CD4-positive, alpha-beta T cell (primary cell): ENCODE results near the gene SYT3. TPM values are rescaled to one million over a fixed set of nuclear protein-coding genes. Genes with fewer than 3 reads are reported as not detected.

Source experiments
- ATAC-seq: fragments of 200-7000 bp; cut with Tn5 transposase; one replicate; pipeline ENCODE4 v1.10.0; 2022; ENCODE audit warnings: mild to moderate bottlenecking; ENCODE audit not compliant: poor library complexity
- CTCF ChIA-PET: fragments of 350-600 bp; sonication (Branson Sonifier 250); formaldehyde crosslinking; loops from one replicate; lab custom pipeline; 2021; ENCODE audit warnings: antibody characterized with exemption, inconsistent platforms; lab: Charles Lee
- POLR2A ChIA-PET: fragments of 350-600 bp; sonication (Branson Sonifier 250); formaldehyde crosslinking; loops from one replicate; lab custom pipeline; 2021; ENCODE audit warnings: antibody characterized with exemption, inconsistent platforms; lab: Charles Lee
- DNase-seq, 14 experiments: peaks; one replicate each; pipeline ENCODE4 v3.0.0-alpha.2; 2013 to 2020; ENCODE audit warnings: mixed read lengths in 2 of 14
- H3K27ac ChIP-seq, 2 donors: one replicate each; pipeline versions ENCODE4 v1.5.1 to v1.7.0; 2013; ENCODE audit warnings: low read length in 2 of 2, low read depth in 1 of 2, mild to moderate bottlenecking in 1 of 2
- H3K27me3 ChIP-seq, 2 experiments: 1 replicate in 1 of 2; 2 replicates in 1 of 2; pipeline versions ENCODE4 v1.6.1 to v1.7.0; 2013; ENCODE audit warnings: low read length in 2 of 2, control low read depth in 1 of 2, mild to moderate bottlenecking in 1 of 2, moderate library complexity in 1 of 2; ENCODE audit not compliant: insufficient read depth in 2 of 2, control insufficient read depth in 1 of 2
- H3K36me3 ChIP-seq: one replicate; pipeline ENCODE4 v1.6.1; 2013; ENCODE audit warnings: low read length, control low read depth; ENCODE audit not compliant: insufficient read depth
- H3K4me1 ChIP-seq: one replicate; pipeline ENCODE4 v1.6.1; 2013; ENCODE audit warnings: low read length, control low read depth; ENCODE audit not compliant: insufficient read depth
- H3K4me3 ChIP-seq: one replicate; pipeline ENCODE4 v1.5.1; 2013; ENCODE audit warnings: mild to moderate bottlenecking, low read length, moderate library complexity
- H3K9me3 ChIP-seq, 2 experiments: 1 replicate in 1 of 2; 2 replicates in 1 of 2; pipeline versions ENCODE4 v1.6.1 to v1.7.0; 2013; ENCODE audit warnings: low read length in 2 of 2, mild to moderate bottlenecking in 2 of 2, control low read depth in 1 of 2, moderate library complexity in 1 of 2; ENCODE audit not compliant: control insufficient read depth in 1 of 2, insufficient read depth in 1 of 2
- H3K27ac Mint-ChIP-seq: one replicate; pipeline ENCODE4 v1.8.0; 2020; ENCODE audit warnings: mixed read lengths
- H3K27me3 Mint-ChIP-seq: one replicate; pipeline ENCODE4 v1.8.0; 2021; ENCODE audit warnings: mixed read lengths
- H3K36me3 Mint-ChIP-seq: one replicate; pipeline ENCODE4 v1.8.0; 2021; ENCODE audit warnings: low read depth, mixed read lengths
- H3K4me1 Mint-ChIP-seq: one replicate; pipeline ENCODE4 v1.8.0; 2021; ENCODE audit warnings: low read depth, mixed read lengths
- H3K4me3 Mint-ChIP-seq: one replicate; pipeline ENCODE4 v1.8.0; 2020; ENCODE audit warnings: mild to moderate bottlenecking, mixed read lengths
- H3K9me3 Mint-ChIP-seq: one replicate; pipeline ENCODE4 v1.8.0; 2020; ENCODE audit warnings: mixed read lengths
- intact Hi-C, 2 experiments: fragments of 100-400 bp; cut with DNase I in 1 of 2; cut with micrococcal nuclease in 1 of 2; formaldehyde crosslinking; loops; one replicate each; pipeline versions ENCODE4 v1.15.1 to v1.9.0; 2023 to 2025; cut with DNase I, micrococcal nuclease
- total RNA-seq, 174 experiments: library from RNA in 2 of 174; stranded (reverse) in 2 of 174; gene quantifications; one replicate each; pipeline ENCODE4 v1.2.3 and lab custom pipeline; 2021 to 2026
- TF ChIP-seq, protein P1 (sequence below): fragments of 200-600 bp; IDR thresholded peaks from one replicate; pipeline ENCODE4 v1.8.0; 2022; ENCODE audit warnings: antibody characterized with exemption, mild to moderate bottlenecking

The SYT3 gene
- total RNA-seq, 2 experiments from 2014 or later, result not detected

DNA sequence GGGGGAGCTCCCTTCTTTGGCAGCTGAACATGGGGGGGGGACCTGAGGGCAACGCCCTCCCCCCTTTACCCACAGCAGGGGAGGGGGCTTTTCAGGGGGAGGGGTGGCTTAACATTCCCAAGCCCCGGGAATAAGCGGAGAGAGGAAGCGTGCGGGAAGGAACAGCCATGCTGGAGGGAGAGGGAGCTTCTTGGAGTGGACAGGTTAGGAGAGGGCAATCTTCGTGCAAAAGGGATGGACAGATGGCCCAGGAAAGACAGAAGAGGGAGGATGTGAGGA lies 20.3 kb upstream of the SYT3 start:
- TF ChIP-seq, protein P1, sequence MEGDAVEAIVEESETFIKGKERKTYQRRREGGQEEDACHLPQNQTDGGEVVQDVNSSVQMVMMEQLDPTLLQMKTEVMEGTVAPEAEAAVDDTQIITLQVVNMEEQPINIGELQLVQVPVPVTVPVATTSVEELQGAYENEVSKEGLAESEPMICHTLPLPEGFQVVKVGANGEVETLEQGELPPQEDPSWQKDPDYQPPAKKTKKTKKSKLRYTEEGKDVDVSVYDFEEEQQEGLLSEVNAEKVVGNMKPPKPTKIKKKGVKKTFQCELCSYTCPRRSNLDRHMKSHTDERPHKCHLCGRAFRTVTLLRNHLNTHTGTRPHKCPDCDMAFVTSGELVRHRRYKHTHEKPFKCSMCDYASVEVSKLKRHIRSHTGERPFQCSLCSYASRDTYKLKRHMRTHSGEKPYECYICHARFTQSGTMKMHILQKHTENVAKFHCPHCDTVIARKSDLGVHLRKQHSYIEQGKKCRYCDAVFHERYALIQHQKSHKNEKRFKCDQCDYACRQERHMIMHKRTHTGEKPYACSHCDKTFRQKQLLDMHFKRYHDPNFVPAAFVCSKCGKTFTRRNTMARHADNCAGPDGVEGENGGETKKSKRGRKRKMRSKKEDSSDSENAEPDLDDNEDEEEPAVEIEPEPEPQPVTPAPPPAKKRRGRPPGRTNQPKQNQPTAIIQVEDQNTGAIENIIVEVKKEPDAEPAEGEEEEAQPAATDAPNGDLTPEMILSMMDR, result no peak
- no peak for DNase-seq
- Mint-ChIP-seq H3K4me3 (peak overlapping the region; percentile 51), H3K36me3 (no peaks in the 10 kb centered on the region), H3K4me1 (peaks cover 17% of the 10 kb centered on the region), H3K27me3 (peaks cover 81% of the 10 kb centered on the region), H3K9me3 (peaks cover 3% of the 10 kb centered on the region), H3K27ac (no peak overlapping the region)
- ATAC-seq, result no peak
- ChIA-PET POLR2A (no interaction called here), CTCF (no interaction called here)
- Histone ChIP-seq H3K27ac (no peak overlapping the region), H3K4me3 (no peak overlapping the region), H3K36me3 (no peaks in the 10 kb centered on the region), H3K27me3 (peaks cover 37 to 75% of the 10 kb centered on the region in 2 experiments), H3K4me1 (peaks cover 16% of the 10 kb centered on the region), H3K9me3 (peaks cover 3 to 60% of the 10 kb centered on the region in 2 experiments)
- intact Hi-C loops, result no loop called here

DNA sequence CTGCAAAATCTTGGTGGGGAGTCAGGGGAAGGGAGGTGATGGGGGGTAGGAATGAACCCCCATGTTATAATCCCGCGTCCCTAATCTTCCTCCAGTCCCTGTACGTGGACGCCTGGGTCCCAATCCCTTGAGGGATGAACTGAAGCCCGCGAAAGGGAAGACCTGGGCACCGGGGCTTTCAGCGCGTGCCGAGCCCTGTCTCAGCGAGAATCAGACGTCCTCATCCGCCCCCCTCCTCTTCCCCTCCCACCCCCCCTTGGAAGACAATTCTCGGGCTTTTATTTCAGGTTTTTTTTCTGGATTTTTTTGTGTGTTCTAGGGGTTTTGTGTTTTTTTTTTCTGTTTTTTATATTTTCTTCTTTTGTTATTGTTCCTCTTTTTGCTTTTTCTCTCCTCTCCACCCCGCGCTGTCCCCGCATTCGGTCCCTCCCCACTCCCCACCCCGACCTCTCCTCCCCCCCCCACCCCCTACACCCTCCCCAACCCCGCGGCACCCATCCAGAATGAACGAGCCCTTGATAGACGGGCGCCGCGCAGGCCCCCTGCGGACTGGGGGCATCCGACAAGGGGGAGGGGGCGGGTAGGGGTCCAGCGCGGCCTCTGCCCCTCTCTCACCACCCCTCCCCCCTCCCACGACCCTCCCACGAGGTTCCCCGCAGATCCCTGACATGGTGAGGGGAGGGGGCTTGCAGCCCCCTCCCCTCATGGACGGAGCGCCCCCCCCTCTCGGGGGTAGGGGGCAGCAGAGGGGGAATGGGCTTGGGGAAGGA lies 19.8 kb upstream of the SYT3 start:
- POLR2A ChIA-PET, result no interaction called here
- H3K27me3 ChIP-seq, result peaks cover 42 to 75% of the 10 kb centered on the region in 2 experiments

DNA sequence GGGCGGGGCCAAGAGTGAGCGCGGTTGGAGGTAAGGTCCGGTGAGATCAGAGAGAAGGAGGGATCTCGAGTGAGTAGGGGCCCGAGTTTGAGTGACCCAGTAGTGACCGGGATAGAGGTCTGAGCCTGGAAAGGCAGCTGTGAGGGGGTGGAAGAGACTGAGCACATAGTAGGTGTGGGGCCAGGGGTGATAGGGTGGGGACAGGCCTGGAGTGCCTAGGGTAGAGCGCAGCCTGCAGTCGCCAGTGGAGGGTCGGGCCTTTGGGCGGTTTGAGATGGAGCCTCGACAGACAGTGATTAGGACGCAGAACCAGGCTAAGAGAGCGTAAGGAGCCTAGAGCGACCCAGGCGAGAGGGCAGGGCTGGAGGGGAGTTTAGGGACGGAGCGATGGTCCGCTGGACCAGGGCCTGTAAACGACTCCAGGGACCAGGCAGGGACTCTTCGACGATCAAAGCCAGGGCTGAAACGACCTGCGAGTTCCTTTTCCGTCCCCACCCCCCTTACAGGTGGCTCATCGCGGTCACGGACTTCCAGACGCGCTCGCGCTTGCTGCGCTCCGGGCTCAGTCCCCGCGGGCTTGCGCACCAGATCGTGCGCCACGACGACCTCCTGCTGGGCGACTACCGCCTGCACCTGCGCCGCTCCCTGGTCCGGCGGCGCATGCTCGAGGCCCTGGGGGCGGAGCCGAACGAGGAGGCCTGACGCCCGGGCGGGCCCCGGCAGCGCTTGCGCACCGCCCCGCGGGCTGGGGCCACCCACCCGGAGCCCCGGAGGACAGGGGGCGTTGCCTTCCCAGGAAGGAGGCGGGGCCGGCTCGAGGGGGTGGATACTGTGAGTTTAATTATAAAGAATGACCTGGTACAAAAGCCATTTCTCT lies 19.0 kb upstream of the SYT3 start:
- peaks cover 83% of the 10 kb centered on the region for H3K27me3 Mint-ChIP-seq
- no peaks in the 10 kb centered on the region for H3K36me3 ChIP-seq
- H3K9me3 ChIP-seq, result peaks cover 9 to 59% of the 10 kb centered on the region in 2 experiments
- TF ChIP-seq, protein P1, result no peak
- DNase-seq (peak in 13 of 14 experiments; percentile 6 to 70 (median 40)), ATAC-seq (peak; percentile 19)
- H3K4me3 ChIP-seq, result peak overlapping the region; percentile 16
- H3K36me3 Mint-ChIP-seq, result no peaks in the 10 kb centered on the region
- peaks cover 17% of the 10 kb centered on the region for H3K4me1 Mint-ChIP-seq
- H3K27ac Mint-ChIP-seq, result peak overlapping the region; percentile 65
- ChIA-PET POLR2A (no interaction called here), CTCF (no interaction called here)
- H3K9me3 Mint-ChIP-seq, result peaks cover 7% of the 10 kb centered on the region
- peaks cover 16% of the 10 kb centered on the region for H3K4me1 ChIP-seq
- H3K27ac ChIP-seq, result no peak overlapping the region
- peaks cover 46 to 68% of the 10 kb centered on the region in 2 experiments for H3K27me3 ChIP-seq
- intact Hi-C loops, result no loop called here
- peak overlapping the region; percentile 67 for H3K4me3 Mint-ChIP-seq

More for the DNA sequence above, 19.8 kb upstream of the SYT3 start:
- Mint-ChIP-seq H3K4me1 (peaks cover 17% of the 10 kb centered on the region), H3K27ac (no peak overlapping the region), H3K4me3 (peak overlapping the region; percentile 20), H3K36me3 (no peaks in the 10 kb centered on the region), H3K27me3 (peaks cover 83% of the 10 kb centered on the region), H3K9me3 (peaks cover 7% of the 10 kb centered on the region)
- Histone ChIP-seq H3K9me3 (peaks cover 8 to 57% of the 10 kb centered on the region in 2 experiments), H3K36me3 (no peaks in the 10 kb centered on the region), H3K27ac (no peak overlapping the region), H3K4me3 (no peak overlapping the region), H3K4me1 (peaks cover 16% of the 10 kb centered on the region)
- no peak for DNase-seq
- CTCF ChIA-PET, result no interaction called here
- intact Hi-C loops, result no loop called here
- no peak for ATAC-seq
- TF ChIP-seq, protein P1, result no peak
